Activated CD4-positive, alpha-beta T cell treated with anti-CD3 and anti-CD28 coated beads, Interleukin-2, amount 50 U/mL, for 1 hour (primary cell): Measurements from ENCODE around the gene SLC22A1.
"Not testable (repeated sequence)": the region's sequence is repeated elsewhere in the genome, so short reads cannot be mapped to it uniquely, and the experiment has no call there.

Experiments
- DNase-seq: peaks from one replicate; pipeline ENCODE4 v3.0.0-alpha.2; 2020

The SLC22A1 gene

DNA sequence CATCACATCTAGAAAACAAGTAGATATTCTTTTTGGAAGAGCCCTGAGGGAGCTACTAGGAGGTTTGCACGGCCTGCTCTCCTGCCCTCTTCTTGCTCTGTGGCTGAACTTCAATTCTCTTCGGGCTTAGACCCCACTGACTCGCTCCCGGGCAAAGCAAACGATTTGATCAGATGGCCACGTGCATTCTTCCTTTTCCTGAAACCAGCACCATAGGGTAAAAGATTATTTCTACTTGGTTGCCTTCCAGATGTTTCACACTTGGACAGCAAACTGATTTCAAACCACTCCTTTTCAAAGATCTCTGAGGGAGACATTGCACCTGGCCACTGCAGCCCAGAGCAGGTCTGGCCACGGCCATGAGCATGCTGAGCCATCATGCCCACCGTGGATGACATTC lies at the start of gene SLC22A1:
Gene SLC22A1 (plus strand): TSS at position 258 of the 400 bp plus-strand sequence. CDS start 121 bp downstream, at position 379.
- DNase-seq: no peak

DNA sequence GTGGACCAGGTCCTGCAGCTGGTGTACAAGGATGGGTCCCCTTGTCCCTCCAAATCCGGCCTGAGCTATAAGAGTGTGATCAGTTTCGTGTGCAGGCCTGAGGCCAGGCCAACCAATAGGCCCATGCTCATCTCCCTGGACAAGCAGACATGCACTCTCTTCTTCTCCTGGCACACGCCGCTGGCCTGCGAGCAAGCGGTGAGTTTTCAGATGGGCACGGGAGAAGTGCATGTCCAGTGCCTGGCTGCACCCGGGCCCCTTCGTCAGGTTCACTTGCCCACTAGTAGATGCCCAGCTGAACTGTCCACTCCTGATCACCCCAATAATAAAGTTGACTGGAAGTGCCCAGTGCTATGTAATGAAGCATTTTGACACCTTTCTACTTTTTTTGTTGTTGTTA lies 48.3 kb upstream of the SLC22A1 start:
- no peak for DNase-seq

DNA sequence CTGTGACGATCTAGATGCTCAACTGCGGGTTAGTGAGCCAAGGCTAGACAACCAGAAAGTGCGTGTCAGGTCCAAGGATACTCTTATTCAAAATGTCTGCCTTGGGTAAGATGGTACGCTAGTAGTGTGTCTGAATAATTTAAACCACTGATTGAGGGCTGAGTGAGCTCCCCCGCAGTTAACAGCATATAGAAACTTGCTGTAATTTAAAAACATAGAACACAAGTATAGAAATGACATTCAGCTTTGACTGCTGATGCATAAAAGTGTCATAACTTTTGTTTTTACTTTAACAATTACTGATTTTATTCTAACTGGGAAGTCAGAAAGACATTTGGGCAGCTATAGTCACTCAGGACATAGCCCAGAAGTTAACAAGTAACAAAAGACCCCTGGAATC lies 45.6 kb upstream of the SLC22A1 start:
- no peak for DNase-seq

DNA sequence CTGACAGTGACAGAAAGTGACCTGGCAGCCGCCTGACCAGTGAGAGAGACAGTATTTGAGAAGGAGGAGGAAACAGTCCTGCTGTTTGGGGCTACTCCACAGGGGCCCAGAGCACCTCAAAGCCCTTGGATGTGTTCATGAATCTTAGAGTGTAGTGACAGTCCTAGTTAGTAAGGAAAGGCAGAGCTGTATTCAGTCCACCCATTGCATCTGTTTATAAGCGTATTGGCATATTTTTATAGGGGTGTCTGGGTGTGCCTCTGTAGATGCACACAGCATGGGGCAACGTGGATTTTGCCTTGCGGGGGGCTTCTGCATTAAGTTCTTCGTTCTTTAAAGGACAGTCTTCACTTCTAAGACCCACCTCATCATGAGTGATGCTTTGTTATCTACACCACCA lies 44.6 kb upstream of the SLC22A1 start:
- no peak for DNase-seq

DNA sequence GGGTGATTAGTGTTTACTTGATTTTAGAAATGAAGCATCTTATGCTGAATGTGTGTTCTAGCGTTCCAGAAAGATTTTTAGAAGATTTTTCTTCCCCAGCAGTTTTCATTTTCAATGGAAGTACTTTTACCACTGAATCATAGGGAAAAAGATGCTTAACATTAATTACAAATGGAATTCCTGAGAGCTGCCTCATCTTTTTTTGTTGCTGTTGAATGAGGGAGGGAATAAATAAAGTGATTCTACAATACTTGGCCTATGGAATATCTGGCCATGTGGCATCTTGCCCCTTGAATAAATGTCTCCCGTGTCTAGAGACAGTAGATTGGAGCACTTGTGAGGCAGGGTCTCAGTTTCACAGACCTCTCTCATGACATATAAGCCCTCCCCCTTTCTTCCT lies 44.1 kb upstream of the SLC22A1 start:
- DNase-seq: no peak

DNA sequence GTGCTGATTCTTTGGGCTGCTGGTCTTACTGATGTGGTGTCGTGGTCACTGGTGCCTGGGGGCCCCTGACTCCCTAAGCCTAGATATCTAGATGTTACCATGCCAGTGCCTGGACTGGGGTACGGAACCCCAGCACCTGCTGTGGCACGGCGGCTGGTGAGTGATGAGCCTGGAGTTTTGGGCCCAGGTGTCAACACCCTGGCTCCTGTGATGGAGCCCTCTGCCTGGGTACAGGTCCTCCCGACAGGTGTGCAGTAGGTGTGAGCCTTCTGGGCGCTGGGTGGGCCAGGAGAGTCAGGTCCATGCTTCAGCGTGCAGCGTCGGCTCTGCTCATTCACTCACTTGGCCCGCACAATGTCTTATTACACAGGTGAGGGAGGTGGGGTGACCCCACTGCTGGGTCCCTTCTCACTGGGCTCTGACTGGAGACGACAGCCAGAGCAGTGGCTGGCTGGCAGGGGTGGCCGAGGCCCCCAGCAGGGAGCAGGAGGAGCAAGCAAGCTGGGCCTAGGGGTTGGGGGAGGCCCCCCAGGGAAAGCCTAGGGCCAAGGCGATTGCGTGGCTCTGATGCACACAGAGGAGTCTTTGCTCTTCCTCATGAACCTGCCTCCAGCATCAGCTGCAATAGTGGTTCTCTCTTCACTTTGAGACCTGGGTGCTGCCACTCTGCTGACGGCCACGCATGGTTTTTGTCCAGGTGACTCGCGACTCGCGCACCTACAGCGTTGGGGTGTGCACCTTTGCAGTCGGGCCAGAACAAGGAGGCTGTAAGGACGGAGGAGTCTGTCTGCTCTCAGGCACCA lies 42.5 kb upstream of the SLC22A1 start:
- no peak for DNase-seq

DNA sequence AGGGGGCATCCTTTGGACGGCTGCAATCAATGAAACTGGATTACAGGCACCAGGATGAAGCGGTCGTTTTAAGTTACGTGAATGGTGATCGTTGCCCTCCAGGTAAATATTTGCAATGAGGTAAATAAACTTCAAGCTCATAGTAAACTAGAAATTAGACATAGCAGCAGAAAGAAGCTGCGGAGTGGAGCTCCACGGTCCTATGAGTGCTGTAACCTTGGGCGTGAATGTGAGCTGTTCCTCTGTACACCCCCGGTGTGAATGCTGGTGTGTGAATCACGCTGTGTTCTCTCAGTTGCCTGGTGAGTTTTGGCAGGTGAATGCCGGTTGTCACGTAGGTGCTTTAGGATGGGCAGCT lies 42.0 kb upstream of the SLC22A1 start:
- no peak for DNase-seq

DNA sequence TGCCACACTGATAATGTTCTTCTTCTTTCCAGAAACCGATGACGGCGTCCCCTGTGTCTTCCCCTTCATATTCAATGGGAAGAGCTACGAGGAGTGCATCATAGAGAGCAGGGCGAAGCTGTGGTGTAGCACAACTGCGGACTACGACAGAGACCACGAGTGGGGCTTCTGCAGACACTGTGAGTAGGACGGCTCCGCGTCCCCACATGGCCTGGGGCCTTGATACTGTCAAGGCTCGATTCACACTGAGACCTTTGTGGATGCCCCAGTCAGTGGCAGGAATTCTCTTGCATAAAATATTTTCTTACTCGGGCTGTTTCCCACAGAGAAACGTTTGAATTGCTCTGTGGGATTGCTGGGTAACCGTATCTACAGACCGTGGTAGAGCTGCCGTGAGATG lies 41.5 kb upstream of the SLC22A1 start:
- no peak for DNase-seq

DNA sequence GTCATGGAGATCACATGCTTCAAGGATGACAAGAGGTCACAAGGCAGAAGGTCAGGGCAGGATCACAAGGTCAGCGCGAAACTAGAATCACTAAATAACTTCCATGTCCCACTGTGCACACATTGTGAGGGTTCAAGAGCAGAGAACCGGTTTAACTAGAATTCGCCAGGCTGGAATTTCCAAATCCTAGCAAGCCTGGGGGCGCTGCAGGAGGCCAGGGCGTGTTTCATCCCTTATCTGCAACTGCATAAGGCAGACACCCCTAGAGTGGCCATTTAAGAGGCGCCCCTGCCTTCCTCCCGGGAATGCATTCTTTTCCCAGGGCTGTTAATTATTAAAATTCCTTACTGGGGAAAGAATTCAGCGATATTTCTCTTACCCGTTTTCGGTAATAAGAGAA lies 40.2 kb upstream of the SLC22A1 start:
- no peak for DNase-seq

DNA sequence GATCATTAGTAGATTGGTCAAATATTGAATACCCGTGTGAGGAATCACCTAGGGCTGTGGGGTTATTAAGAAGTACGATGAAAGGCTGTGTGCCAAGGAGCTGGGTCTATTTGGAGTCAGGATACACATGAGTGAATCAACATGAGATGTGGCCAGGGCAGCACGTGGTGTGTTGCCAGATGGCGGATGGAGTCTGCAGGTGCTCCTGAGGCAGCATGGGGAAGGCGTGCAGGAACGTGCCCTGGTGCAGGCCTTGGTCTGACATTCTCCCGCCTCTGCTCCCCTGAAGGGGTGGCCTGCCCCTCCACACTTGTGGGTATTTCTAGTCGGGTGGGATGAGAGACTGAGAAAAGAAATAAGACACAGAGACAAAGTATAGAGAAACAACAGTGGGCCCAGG lies 39.0 kb upstream of the SLC22A1 start:
- no peak for DNase-seq

DNA sequence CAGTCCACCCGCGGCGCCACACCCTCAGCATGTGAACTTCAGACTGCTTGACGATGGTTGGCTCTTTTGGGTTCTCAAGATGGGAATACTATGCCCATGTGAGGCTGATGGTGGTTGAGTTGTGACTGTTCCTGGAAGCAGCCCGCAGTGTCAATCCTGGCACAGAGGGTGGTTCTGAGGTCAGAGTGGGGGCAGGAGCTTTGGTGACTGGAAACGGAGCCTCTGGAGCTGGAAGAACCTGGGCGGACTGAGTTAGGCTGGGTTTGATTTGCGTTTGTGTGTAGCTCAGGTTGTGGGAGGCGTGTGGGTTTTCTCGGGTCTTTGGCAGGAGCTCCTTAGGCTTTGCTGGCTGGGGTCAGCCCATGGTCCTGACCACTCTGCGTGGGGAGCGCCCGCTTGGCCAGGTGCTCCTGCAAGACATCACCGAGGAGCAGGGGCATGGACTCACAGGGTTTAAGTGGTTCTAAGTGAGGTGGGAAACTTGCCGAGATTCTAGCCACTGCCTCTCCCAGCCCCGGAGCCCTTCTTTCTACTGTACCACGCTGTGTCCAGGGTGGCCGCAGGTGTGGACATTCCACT lies 37.3 kb upstream of the SLC22A1 start:
- no peak for DNase-seq

DNA sequence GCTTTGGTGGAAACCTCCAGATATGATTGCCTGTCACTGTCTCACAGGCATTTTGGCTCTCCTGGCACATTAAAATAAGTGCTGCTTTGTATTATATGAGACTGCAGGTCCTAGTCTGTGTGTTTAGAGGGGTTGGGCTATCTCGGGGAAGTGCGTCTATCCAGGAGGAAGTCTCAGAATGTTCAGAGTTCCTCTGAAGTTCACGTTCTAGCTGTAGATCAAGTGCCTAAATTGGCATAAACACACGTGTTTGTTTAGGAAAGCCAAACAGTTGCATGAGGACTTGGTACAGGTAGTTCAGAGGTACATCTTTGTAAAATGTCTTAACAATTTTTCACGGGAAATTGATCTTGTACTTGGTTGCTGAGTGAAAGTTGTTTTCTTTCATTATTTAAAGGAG lies 36.4 kb upstream of the SLC22A1 start:
- no peak for DNase-seq

DNA sequence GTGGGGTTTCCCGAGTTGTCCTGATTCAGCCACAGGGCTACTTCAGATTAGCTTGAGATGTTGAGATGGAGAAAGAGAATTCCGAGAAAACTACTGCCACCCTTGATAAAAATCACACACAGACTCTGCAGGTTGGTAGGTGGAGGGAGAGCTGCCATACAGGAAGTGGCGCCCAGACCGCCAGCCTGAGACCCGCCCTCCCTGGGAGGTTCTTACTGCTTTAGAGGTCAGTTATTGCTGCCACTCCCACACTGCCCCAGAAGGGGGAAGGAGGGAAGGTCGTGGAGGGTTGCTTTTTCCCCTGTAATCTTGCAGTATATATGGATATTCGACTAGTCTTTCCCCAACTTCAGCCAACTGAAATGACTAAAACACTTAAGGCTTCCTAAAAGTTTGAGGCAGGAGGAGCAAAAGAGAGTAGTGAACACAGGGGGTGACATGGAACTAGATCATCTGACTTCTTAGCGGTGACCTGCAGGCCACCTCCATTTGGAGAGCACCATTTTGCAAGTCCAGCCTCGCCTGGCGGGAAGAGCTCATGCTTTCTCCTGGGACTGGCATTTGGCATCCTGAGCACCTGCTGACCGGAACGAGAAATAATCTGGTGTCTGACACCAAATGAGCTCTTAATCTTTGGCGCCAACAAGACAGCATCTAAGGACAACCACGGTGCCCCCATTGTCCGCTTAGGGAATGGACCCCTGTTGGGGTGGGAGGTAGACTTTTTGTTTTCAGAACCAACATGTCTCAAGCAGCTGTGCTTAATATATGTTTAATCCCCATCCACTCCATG lies 35.7 kb upstream of the SLC22A1 start:
- no peak for DNase-seq

DNA sequence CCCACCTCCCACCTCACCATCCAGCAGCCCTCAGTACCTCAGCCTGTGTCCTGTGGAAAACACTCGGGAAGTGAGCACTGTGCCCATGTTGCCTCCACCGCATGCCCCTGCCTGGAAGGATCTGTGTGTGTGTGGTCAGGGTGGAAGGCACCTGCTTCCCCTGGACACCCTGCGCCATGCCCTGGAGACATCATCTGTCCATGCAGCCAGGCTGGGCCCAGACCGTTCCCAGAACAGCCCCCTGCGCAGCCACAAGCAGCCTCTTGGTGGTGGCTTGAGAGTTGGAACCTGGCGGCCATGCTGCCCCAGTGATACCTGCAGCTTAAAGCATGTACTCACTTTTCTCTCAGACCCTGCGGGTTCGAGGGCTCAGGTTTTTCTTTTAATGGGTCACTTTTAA lies 34.9 kb upstream of the SLC22A1 start:
- DNase-seq: no peak

DNA sequence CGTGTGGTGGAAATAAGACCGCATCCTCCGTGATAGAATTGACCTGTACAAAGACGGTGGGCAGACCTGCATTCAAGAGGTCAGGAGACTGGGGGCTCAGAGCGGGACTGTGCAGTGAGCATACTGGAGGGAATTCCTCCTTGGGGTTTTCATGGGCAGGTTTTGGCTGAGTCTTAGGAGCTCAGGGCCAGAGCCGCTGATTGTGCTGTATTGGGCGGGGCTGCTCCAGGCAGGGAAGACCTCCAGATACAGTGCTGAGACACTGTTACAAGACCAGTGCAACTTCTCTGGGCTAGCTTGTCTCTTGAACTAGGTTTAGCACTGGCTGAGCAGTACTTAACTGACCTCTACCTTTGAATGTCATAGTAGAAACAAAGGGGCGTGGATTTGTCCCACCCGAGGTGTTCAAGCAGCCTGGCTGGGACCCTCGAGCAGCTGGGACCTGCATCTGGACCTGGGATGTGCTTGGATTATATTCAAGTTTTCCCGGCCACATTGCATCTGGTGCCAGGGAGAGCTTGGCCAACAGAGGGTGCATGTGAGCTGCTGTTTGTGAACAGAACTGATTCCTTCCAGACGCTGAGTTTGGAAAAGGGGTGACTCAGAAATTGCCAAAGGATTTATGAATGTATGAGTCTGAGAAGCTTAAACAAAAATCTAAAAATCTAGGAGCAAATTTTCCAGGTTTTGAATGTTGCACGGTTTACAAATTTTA lies 33.4 kb upstream of the SLC22A1 start:
- DNase-seq: no peak

DNA sequence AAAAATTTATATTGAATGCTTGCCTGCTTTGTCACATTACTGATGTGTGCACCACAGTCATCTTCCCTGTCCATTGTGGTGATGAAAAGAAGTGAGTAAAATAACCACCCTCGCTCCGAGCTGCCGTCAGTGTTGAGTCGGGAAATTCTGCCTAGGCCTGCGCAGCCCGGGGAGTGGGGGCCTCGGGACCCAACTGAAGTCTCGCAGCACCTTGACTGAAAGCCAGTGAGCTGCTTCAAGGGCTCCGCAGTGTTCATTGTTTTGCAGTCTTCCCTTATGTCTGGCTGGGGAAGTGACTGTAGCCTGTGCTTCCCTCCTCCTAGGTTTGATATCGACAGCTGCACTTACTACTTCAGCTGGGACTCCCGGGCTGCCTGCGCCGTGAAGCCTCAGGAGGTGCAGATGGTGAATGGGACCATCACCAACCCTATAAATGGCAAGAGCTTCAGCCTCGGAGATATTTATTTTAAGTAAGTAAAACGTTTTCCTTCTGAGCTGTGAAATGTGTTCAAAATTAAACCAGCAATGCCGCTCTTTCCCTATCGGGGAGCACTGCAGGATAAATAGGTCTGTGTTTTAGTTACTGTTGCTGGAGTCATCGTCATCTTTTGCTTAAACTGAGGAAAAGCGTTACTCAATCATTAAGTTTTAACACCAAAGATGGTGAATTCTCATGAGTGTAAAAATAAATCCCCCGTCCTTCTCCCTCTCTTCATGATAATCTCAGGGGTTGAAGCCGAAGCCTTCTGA lies 32.7 kb upstream of the SLC22A1 start:
- no peak for DNase-seq

DNA sequence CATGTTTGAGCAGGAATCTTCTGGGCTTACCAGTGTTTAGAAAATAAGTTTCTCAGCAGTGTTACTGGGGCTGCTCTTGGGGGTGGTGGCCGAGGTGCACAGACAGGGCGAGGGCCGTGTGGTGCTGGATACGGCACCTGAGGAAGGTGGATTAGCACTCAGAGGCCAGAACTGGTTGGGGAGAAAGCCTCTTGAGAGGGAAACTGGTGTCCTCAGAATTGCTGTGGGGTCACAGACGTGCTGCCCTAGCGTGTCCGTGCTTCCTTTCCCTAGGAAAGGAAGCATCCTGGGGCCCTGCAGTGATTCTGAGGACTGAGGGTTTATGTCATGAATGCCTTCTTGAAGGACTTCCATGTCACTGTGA lies 32.1 kb upstream of the SLC22A1 start:
- no peak for DNase-seq

DNA sequence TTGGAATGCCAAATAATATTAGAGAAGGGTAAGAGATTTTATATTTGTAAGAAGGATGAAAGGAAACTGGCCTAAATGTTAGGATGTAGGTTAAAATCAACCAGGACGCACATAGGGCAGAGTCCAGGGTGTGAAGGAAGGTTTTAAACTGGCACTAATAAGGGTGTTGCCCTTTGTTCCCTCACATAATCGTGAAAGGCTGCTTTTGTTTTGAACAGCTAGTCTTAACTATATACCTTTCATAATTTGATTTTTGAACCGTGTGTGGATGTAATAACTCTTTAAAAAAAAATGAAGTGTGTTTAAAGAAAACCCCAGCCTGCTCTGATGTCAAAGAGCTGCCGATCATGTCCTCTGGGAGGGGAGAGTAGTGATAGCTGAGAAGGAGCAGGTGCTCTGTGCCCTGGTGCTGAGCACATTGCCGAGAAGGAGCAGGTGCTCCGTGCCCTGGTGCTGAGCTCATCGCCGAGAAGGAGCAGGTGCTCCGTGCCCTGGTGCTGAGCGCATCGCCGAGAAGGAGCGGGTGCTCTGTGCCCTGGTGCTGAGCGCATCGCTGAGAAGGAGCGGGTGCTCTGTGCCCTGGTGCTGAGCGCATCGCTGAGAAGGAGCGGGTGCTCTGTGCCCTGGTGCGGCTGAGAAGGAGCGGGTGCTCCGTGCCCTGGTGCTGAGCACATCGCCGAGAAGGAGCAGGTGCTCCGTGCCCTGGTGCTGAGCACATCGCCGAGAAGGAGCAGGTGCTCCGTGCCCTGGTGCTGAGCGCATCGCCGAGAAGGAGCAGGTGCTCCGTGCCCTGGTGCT lies 31.0 kb upstream of the SLC22A1 start:
- DNase-seq: not testable (repeated sequence)

DNA sequence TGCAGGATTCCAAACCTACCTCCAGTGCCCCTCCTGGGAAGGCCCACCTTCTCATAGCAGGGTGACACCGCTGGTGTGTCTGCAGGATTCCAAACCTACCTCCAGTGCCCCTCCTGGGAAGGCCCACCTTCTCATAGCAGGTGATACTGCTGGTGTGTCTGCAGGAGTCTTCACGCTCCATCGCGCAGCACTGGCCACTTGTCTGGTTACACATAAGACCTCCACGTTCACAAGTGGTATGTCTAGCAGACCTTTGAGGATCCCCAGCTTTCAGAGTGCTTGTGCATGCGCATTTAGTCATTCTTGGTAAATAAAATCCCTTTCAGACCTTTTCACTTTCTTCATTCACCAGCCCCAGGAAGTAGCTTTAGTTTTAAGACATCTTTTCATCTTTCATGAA lies 29.4 kb upstream of the SLC22A1 start:
- DNase-seq: not testable (repeated sequence)

DNA sequence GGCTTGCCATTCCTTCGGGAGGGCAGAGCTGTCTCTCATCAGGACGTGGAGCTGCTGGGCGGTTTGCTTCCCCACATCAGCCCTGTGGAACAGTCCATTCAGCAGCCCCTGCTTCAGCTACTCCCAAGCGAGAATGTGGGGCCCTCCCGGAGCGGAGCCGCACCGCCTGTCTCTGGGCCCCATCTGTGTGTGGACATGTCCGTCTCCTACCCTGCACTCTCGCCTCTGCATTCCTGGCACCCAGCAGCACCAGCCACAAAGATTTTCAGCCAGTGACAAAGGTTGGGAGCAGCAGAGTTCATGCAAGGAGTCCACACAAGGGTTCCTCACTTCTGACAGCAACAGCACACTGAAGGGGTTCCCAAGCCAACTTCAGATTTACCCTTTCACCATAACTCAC lies 29.0 kb upstream of the SLC22A1 start:
- DNase-seq: no peak

DNA sequence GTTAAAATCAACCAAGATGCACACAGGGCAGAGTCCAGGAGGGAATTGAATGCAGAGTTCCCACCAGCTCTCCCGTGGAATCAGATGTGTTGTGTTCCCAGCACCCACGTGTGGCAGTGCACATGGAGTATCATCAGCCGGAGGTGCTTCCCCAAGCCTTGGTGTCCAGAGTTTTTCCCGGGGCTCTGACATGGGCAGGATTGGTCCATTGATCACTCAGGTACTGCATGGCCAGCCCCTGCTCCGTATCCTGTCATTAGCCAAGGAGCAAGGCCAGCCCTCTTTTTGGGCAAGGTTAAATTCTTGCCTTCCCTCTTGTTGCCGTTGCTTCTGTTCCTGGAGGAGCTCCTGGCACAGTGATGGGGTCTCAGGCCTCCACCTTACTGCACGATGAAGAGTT lies 28.6 kb upstream of the SLC22A1 start:
- DNase-seq: no peak

DNA sequence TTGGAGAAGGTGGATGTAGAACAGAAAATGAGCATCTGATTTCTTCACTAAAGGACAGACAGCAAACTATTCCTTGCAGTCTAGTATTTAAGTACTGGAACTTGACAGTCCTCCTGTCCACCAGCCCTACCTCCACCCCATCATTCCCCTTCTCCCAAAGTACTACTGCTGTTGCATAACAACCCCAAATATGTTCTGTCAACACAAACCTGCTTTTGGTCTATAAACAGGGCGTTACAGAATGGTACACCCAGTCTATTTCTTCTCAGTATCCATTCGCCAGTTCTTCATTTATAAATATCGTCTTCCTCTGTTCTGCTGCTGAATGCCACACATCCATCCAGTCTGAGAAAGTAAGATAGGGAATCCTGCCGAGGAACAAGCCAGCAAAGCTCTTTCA lies 27.7 kb upstream of the SLC22A1 start:
- no peak for DNase-seq
